Liver (tissue), 9 donors: Measurements from ENCODE around the gene FBN2. TPM values are rescaled to one million over a fixed set of nuclear protein-coding genes. Genes with fewer than 3 reads are reported as not detected.

ENCODE experiments used
- DNase-seq: peaks from one replicate; pipeline ENCODE4 v3.0.0-alpha.2; 2017; ENCODE audit warnings: low spot score
- H3K27ac ChIP-seq, 2 donors: one replicate each; pipeline ENCODE4 v1.7.0; 2013; ENCODE audit warnings: inconsistent platforms in 2 of 2, low read length in 2 of 2, control low read depth in 1 of 2, low read depth in 1 of 2, mild to moderate bottlenecking in 1 of 2
- H3K27me3 ChIP-seq, 4 donors: one replicate each; pipeline versions ENCODE4 v1.6.1 to v1.7.0; 2013; ENCODE audit warnings: low read length in 3 of 4, inconsistent platforms in 1 of 4, mild to moderate bottlenecking in 1 of 4, moderate library complexity in 1 of 4; ENCODE audit not compliant: control insufficient read depth in 4 of 4, insufficient read depth in 4 of 4
- H3K36me3 ChIP-seq, 4 donors: one replicate each; pipeline versions ENCODE4 v1.6.1 to v1.7.0; 2013; ENCODE audit warnings: low read length in 3 of 4, mild to moderate bottlenecking in 3 of 4, low read depth in 1 of 4, moderate library complexity in 1 of 4; ENCODE audit not compliant: control insufficient read depth in 4 of 4, insufficient read depth in 3 of 4
- H3K4me1 ChIP-seq, 4 donors: one replicate each; pipeline versions ENCODE4 v1.6.1 to v1.7.0; 2013; ENCODE audit warnings: low read length in 3 of 4, mild to moderate bottlenecking in 3 of 4, moderate library complexity in 1 of 4; ENCODE audit not compliant: control insufficient read depth in 4 of 4, insufficient read depth in 4 of 4
- H3K4me3 ChIP-seq, 3 donors: one replicate each; pipeline versions ENCODE4 v1.6.1 to v1.7.0; 2013; ENCODE audit warnings: low read length in 3 of 3, control low read depth in 1 of 3, low read depth in 1 of 3, mild to moderate bottlenecking in 1 of 3
- H3K9ac ChIP-seq, 2 donors: one replicate each; pipeline ENCODE4 v1.7.0; 2013; ENCODE audit warnings: low read length in 2 of 2, mild to moderate bottlenecking in 2 of 2, moderate library complexity in 2 of 2, control low read depth in 1 of 2, low read depth in 1 of 2
- H3K9me3 ChIP-seq, 4 donors: one replicate each; pipeline versions ENCODE4 v1.6.1 to v1.7.0; 2013; ENCODE audit warnings: low read length in 3 of 4; ENCODE audit not compliant: control insufficient read depth in 4 of 4
- EGR1 ChIP-seq, 2 donors: IDR thresholded peaks; 2 replicates each; pipeline ENCODE4 v1.6.1; 2016 to 2018; ENCODE audit warnings: antibody characterized with exemption in 2 of 2, low read depth in 2 of 2
- FOXA1 ChIP-seq: IDR thresholded peaks from 2 replicates; pipeline ENCODE4 v1.6.1; 2016; ENCODE audit warnings: antibody characterized with exemption
- FOXA2 ChIP-seq: IDR thresholded peaks from 2 replicates; pipeline ENCODE4 v1.6.1; 2016; ENCODE audit warnings: antibody characterized with exemption
- GABPA ChIP-seq, 2 donors: IDR thresholded peaks in 1 of 2; conservative IDR thresholded peaks in 1 of 2; 2 replicates each; pipeline ENCODE4 v1.6.1; 2016; ENCODE audit warnings: antibody characterized with exemption in 2 of 2, mild to moderate bottlenecking in 1 of 2, moderate library complexity in 1 of 2
- HNF4A ChIP-seq, 2 donors: conservative IDR thresholded peaks; 2 replicates each; pipeline ENCODE4 v1.6.1; 2016; ENCODE audit warnings: antibody characterized with exemption in 2 of 2, mild to moderate bottlenecking in 2 of 2
- HNF4G ChIP-seq: IDR thresholded peaks from 2 replicates; pipeline ENCODE4 v1.6.1; 2016; ENCODE audit warnings: antibody characterized with exemption
- JUND ChIP-seq, 2 donors: IDR thresholded peaks; 2 replicates each; pipeline ENCODE4 v1.6.1; 2016; ENCODE audit warnings: antibody characterized with exemption in 2 of 2
- NR2F2 ChIP-seq: IDR thresholded peaks from 2 replicates; pipeline ENCODE4 v1.6.1; 2016; ENCODE audit warnings: antibody characterized with exemption
- RAD21 ChIP-seq, 2 donors: IDR thresholded peaks; 2 replicates each; pipeline ENCODE4 v1.6.1; 2016; ENCODE audit warnings: antibody characterized with exemption in 2 of 2, mild to moderate bottlenecking in 2 of 2
- RXRA ChIP-seq, 2 donors: IDR thresholded peaks; 2 replicates each; pipeline ENCODE4 v1.6.1; 2017 to 2018; ENCODE audit warnings: antibody characterized with exemption in 2 of 2, mild to moderate bottlenecking in 1 of 2
- SP1 ChIP-seq: IDR thresholded peaks from 2 replicates; pipeline ENCODE4 v1.6.1; 2018; ENCODE audit warnings: antibody characterized with exemption, mild to moderate bottlenecking
- TAF1 ChIP-seq: conservative IDR thresholded peaks from 2 replicates; pipeline ENCODE4 v1.6.1; 2016; ENCODE audit warnings: antibody characterized with exemption, mild to moderate bottlenecking
- YY1 ChIP-seq: IDR thresholded peaks from 2 replicates; pipeline ENCODE4 v1.6.1; 2016; ENCODE audit warnings: antibody characterized with exemption, mild to moderate bottlenecking
- WGBS: extraction: QIAGEN DNeasy Blood & Tissue Kit; methylation state at CpG from one replicate; pipeline ENCODE4 v1.1.7; 2013; 5-methylcytosine and 5-hydroxymethylcytosine counted together
- polyA plus RNA-seq, 2 donors: library from polyadenylated mRNA; stranded (reverse) in 1 of 2; unstranded in 1 of 2; fragments of 200-250 nt in 1 of 2; fragments of >200 nt in 1 of 2; fragmentation: Nextera tagmentation in 1 of 2; extraction: Ambion mirVana in 1 of 2; gene quantifications; one replicate each; pipeline versions ENCODE4 v1.2.1 to v1.2.3, GENCODE V29; 2013 to 2015
- total RNA-seq, 2 donors: library from RNA; depleted of rRNA; stranded (reverse); fragments of >200 nt; gene quantifications; one replicate each; pipeline ENCODE4 v1.2.3, GENCODE V29; 2014
- TF ChIP-seq, protein P1 (sequence below): IDR thresholded peaks from 2 replicates; pipeline ENCODE4 v1.6.1; 2016; ENCODE audit warnings: antibody characterized with exemption
- TF ChIP-seq, protein P2 (sequence below): fragments of 150-350 bp; IDR thresholded peaks from 2 replicates; pipeline ENCODE4 v1.5.1; 2017; ENCODE audit warnings: improper control_type of control experiment, low read depth, low read length; ENCODE audit not compliant: missing input control
- TF ChIP-seq, protein P3 (sequence below): IDR thresholded peaks from 2 replicates; pipeline ENCODE4 v1.6.1; 2016; ENCODE audit warnings: antibody characterized with exemption
- donor health status: healthy.
- donor health status: healthy.
- donor health status: healthy.
- donor health status: healthy.
- donor health status: healthy.

Gene FBN2
- total and polyA plus RNA-seq, 4 donors = 0.08 to 4.1 (median 0.47) TPM

DNA sequence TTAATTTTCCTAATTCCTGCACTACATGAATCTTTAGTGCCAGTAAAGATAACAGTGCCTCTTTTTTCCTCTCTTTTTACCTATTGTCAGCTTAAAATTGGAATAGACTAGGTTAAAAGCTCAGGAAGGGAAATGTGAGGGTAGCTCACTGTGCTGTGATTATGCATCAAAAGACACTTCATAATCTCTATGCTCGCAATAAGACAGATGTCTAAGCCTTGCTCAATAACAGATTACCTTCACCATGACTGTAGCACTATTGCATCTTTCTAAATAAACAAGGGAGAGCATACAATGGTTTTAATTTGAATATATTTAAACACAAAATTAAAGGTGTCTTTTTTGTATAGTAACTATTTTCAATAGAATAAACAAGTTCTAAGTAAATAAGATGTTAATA lies 130.1 kb downstream of the FBN2 start:
- no peaks in the 10 kb centered on the region for H3K4me1 ChIP-seq
- no peaks in the 10 kb centered on the region for H3K9me3 ChIP-seq
- H3K27me3 ChIP-seq = peaks cover 0 to 2% (median 0%) of the 10 kb centered on the region in 4 donors
- WGBS = 81% methylated on average over 1 of the region's 1 CpG
- no peaks in the 10 kb centered on the region for H3K36me3 ChIP-seq
- no peak overlapping the region for H3K9ac ChIP-seq
- H3K4me3 ChIP-seq = no peak overlapping the region
- no peak overlapping the region for H3K27ac ChIP-seq
- TF ChIP-seq FOXA2 (no peak), JUND (IDR thresholded peaks at IDR 0.05) (no peak)
- TF ChIP-seq, protein P1, sequence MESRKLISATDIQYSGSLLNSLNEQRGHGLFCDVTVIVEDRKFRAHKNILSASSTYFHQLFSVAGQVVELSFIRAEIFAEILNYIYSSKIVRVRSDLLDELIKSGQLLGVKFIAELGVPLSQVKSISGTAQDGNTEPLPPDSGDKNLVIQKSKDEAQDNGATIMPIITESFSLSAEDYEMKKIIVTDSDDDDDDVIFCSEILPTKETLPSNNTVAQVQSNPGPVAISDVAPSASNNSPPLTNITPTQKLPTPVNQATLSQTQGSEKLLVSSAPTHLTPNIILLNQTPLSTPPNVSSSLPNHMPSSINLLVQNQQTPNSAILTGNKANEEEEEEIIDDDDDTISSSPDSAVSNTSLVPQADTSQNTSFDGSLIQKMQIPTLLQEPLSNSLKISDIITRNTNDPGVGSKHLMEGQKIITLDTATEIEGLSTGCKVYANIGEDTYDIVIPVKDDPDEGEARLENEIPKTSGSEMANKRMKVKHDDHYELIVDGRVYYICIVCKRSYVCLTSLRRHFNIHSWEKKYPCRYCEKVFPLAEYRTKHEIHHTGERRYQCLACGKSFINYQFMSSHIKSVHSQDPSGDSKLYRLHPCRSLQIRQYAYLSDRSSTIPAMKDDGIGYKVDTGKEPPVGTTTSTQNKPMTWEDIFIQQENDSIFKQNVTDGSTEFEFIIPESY = no peak
- no peak for DNase-seq

DNA sequence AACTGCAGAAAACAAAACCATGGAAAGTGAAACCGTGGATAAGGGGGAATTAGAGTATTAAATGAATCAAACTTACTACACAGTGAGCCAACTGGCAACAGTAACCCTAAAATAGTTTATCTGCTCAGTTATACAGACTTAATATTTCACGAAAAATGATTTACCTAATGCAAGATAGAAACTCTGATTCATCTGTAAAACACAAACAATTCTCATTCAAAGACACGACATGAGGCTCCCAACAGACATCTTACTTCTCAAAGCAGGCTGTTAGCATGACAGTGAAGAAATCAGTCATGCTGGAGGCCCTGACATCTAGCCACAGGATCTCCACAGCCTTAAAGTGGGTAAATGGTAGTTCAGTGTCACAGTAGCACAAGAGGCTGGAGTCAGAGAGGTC lies 131.2 kb downstream of the FBN2 start:
- no peak for DNase-seq
- Histone ChIP-seq H3K36me3 (no peaks in the 10 kb centered on the region), H3K4me3 (no peak overlapping the region), H3K9me3 (no peaks in the 10 kb centered on the region), H3K27ac (no peak overlapping the region), H3K4me1 (no peaks in the 10 kb centered on the region), H3K27me3 (peaks cover 0 to 2% (median 0%) of the 10 kb centered on the region in 4 donors), H3K9ac (no peak overlapping the region)
- 58% methylated on average over 3 of the region's 3 CpGs for WGBS
- TF ChIP-seq RAD21 (IDR thresholded peaks at IDR 0.05) = no peak
- TF ChIP-seq GABPA (IDR thresholded peaks at IDR 0.05 in 1 of 2, conservative IDR thresholded peaks at IDR 0.05 in 1 of 2) = no peak
- no peak for TF ChIP-seq RXRA (IDR thresholded peaks at IDR 0.05)
- TF ChIP-seq HNF4A (conservative IDR thresholded peaks at IDR 0.05) = no peak
- TF ChIP-seq EGR1 (IDR thresholded peaks at IDR 0.05; ENCODE audit: low read depth in 2 of 2) = no peak
- TF ChIP-seq HNF4G = no peak
- TF ChIP-seq, protein P2, sequence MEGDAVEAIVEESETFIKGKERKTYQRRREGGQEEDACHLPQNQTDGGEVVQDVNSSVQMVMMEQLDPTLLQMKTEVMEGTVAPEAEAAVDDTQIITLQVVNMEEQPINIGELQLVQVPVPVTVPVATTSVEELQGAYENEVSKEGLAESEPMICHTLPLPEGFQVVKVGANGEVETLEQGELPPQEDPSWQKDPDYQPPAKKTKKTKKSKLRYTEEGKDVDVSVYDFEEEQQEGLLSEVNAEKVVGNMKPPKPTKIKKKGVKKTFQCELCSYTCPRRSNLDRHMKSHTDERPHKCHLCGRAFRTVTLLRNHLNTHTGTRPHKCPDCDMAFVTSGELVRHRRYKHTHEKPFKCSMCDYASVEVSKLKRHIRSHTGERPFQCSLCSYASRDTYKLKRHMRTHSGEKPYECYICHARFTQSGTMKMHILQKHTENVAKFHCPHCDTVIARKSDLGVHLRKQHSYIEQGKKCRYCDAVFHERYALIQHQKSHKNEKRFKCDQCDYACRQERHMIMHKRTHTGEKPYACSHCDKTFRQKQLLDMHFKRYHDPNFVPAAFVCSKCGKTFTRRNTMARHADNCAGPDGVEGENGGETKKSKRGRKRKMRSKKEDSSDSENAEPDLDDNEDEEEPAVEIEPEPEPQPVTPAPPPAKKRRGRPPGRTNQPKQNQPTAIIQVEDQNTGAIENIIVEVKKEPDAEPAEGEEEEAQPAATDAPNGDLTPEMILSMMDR = no peak
- no peak for TF ChIP-seq TAF1
- TF ChIP-seq NR2F2 = no peak
- no peak for TF ChIP-seq FOXA1
- TF ChIP-seq SP1 = no peak
- TF ChIP-seq FOXA2 = no peak
- no peak for TF ChIP-seq YY1
- TF ChIP-seq, protein P1 = no peak
- no peak for TF ChIP-seq JUND (IDR thresholded peaks at IDR 0.05)
- TF ChIP-seq, protein P3, sequence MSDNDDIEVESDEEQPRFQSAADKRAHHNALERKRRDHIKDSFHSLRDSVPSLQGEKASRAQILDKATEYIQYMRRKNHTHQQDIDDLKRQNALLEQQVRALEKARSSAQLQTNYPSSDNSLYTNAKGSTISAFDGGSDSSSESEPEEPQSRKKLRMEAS = no peak
